GM21423 (cell line): ENCODE results near the gene C2orf92.

ENCODE experiments used
- ATAC-seq: cut with Tn5 transposase; IDR thresholded peaks from one replicate; pipeline ENCODE4 v1.9.1; 2021; ENCODE audit warnings: mild to moderate bottlenecking, moderate library complexity; ENCODE audit not compliant: unreplicated experiment

Gene C2orf92

DNA sequence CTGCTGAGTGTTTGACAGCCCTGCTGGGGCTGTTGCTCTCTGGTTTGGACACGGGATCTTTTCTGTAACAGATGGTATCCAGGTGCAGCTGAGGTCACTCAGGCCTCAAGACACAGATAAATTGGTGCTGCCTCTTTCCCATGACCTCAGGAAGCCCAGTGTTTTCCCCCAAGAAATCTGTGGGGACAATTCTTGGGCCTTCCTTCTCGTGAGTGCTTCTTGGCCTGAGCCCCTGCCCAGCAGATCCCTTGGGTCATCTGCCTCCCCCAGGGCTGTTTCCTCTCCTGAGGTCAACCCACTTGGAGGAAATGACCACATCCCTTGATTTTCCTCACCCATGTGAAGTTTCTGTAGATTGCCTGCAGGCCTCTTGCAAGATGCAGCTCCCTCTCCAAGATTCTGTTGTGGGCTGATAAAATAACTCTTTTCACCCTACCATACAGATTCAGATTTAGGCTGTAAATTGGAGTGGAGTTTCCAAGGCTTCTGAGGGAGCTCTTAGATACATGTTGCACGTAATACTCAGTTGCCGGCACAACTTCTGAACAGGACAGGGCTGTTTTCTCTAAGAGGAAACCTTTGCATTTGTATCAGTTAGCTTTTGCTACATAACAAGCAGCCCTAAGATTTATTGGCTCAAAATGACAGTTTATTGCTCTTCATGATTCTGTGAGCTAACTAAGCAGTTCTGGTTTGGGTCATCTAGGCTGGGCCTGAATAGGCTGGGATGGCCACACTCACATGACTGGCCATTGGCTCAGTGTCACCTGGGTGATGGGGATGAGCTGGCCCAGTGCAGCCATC is 57.0 kb downstream of the C2orf92 start:
- no peak for ATAC-seq

DNA sequence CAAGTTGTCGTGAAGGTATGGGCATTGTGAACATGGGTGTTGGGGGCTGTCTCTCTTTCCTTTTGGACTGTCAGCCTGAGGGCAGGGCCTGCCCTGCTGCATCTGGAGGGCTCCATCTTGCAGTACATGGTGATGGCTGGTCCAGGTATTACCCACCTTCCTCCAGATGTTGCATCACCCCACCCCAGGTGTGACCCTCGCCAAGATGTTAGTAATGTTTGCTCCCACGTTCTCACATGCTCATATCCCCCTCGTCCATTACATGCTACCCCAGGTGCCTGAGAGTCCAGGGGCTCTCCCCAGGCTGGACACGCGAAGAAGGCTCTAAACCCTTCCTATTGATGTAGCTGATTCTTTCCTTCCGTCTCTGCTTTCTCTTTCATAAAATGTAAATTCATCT is 57.8 kb downstream of the C2orf92 start:
- no peak for ATAC-seq

DNA sequence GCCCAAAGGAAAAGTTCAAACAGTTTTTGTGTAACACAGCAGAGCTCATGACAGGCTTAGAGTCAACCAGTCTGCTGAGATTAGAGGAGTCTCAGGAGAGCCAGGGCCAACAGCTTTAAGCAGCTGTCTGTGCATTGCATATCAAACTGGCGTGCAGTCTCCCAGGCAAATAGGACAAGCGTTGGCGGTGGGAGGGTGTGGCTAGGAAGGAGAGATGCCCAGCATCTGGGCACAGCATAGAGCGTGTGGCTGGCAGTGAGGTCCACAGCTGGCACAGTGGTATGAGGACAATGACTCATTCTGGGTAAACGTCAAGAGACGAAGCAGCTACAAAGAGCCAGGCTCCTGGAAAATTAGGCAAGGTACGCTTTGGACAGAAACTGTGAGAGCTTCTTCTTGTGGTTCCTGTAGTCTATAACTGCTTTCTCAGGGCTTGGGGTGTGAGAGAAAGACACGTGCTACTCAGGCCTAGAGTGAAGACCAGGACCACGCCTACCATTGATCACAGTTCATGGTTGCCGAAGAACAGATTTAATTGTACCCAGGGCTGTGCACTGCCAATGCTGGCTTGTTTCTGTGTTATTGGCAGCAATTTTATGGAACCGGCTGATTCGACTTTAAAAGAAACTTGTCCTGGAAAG is 58.7 kb downstream of the C2orf92 start:
- ATAC-seq: no peak

DNA sequence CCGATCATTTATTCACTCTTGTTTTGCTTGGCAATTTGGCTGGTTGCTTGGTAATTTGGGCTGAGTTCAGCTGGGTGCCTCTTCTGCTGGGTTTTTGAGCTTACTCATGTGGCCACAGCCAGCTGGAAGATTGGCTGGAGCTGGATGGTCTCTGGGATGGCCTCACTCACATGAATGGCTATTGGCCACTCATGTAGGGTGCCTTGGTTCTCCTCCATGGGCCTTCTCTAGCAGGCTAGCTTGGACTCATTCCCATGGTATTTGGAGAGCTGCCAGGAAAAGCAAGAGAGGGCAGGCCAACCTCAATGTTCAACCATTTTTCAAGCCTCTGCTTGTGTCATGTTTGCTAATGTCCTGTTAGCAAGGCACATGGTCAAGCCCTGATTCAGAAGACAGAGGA is 60.7 kb downstream of the C2orf92 start:
- no peak for ATAC-seq

DNA sequence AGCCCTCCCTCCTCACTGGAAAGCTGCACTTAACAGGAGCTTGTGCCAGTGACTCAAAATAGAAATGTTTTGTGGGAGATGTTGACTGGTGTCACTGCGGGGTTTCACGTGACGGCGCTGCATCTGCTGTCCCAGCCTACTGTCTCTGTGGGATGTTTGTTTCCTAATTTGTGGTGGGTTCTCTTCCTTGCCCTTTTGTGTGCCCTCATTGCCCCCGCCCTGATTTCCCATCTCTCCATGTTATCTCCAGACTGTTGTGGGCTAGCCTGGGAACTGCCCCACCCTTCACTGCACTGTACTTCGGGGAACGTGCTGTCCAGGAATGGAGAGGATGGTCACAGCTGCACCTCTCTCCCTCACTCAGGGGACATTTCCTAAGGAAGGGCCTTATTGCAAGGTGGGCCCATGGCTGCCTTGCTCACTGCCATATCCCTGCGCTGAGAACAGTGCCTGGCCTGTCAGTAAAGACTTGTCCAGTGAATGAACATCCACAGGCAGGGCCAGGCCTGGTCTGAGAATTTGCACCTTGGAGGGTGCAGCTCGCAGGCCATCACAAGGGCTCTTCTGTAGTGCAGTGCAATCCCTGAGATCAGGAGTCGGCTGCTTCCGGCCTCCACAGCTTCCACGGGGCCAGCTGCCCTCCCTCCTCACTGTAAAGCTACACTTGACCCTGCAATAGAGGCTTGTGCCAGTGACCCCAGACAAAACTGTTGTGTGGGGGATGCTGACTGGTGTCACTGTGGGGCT is 61.9 kb downstream of the C2orf92 start:
- ATAC-seq: no peak

DNA sequence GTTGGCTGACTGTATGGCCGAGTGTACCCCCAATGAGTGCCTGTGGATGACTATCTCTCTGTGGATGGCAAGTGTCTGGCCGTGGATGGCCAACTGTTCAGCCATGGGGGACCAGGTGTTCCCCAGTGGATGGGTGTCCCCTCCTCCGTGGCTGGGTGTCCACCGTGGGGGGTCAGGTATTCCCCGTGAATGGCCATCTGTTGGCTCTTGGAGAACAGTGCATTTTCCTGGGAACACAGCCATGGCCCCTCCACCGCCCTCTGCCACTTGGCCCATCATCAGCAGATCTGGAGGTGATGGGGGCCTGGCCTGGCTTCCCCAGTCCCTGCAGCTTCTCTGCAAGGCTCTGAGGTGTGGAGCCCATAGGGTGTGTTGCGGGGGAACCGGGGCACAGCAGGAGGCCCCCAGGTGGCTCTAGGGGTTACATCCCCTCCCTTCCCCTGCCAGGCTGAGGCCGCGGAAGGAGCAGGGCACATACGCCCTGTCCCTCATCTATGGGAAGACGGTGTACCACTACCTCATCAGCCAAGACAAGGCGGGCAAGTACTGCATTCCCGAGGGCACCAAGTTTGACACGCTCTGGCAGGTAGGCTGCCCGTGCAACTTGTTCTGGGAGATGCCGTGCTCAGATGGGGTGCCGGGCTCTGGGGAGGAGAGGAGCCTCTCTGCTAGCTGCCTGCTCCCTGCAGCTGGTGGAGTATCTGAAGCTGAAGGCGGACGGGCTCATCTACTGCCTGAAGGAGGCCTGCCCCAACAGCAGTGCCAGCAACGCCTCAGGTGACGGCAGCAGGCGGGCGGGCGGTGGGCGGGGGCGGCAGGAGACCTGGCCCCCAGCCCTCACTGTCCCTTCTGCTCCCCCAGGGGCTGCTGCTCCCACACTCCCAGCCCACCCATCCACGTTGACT is 63.2 kb downstream of the C2orf92 start:
- no peak for ATAC-seq

DNA sequence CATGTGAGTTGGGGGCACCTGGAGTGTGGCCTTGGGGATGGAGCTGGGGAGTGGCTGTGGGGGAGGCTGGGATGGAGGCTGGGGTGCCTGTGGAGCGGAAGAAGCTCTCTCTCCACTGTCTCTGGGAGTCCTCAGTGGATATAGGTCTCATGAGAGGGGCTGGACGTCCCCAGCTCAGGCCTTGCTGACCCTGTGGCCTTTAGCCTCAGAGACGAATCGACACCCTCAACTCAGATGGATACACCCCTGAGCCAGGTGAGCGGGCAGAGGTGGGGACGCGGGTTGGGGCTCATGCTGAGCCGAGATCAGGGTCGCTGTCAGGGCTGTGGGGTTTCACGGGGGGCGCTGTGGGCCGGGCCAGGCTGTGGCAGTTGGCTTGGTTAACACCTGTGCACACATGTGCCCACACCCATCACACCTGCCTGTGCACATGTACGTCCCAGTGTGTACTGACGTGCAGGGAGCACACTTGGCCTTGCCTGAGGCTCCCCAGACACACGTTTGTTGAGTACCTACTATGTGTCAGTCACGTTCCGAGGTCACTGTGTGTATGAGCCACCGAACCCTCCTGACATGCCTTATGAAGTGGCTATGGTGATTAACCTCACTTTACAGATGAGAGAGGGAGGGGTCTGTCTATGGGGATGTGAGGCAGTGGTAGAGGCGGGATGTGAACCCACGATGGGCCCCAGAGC is 64.0 kb downstream of the C2orf92 start:
- ATAC-seq: no peak

DNA sequence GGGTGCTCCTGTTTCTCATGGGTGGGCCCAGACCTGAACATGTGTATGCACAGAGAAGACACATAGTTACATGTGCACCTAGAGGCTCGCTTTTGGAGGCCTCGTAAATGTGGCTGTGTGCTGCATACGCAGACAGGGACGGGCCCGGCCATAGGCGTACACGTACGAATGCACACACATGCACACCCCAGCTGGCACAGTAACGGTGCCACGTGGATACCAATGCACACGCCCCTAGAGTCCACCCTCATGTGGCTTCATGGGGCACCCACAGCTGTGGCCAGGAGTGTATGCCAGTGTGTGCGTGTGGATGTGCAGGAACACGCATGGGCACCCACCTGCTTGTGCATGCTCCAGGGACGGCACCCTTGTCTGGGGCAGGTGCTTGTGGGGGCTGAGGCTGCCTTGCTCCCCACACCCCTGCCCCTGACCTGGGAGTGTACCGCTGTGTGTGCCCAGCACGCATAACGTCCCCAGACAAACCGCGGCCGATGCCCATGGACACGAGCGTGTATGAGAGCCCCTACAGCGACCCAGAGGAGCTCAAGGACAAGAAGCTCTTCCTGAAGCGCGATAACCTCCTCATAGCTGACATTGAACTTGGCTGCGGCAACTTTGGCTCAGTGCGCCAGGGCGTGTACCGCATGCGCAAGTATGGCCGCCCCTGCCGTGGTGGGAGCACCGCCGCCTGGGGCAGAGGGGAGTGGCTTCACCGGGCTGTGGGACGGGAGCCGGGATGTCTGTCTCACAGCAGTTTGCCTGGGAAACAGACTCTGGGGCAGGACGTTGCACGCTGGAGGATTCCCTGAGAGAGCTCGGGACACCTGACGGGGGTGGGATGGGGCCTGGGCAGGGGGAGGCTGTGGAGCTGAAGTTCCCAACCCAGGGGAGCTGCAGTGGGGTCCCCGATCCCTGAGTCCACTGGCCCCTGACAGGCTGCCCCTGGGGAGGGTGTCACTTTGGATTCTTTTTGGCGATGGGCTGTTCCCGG is 64.8 kb downstream of the C2orf92 start:
- no peak for ATAC-seq

DNA sequence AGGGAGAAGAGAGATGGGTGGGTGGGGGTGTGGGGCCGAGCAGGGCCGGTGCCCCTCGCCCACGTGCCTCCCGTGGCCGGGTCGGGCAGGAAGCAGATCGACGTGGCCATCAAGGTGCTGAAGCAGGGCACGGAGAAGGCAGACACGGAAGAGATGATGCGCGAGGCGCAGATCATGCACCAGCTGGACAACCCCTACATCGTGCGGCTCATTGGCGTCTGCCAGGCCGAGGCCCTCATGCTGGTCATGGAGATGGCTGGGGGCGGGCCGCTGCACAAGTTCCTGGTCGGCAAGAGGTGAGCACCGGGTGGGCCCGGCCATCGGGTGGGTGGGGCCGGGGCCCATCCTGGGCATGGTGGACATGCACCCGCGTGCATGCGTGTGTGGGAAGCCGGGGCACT is 65.6 kb downstream of the C2orf92 start:
- no peak for ATAC-seq

DNA sequence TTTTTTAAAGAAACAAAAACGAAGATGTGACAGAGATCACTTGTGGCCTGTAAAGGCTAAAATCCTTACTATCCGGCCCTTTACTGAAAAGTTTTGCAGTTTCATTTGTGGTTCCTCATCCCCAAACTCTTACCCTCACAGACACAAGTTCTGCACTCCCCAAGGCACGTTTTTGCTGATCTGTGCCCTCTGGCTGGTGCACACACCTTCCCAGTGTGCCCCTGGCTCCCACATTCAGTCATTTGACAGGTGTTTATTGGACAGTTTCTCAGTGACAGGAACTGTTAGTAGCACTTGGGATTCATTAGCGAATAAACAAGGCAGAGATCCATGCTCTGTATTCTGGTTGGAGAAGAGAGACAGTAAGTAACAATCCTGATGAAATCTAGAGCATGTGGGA is 66.7 kb downstream of the C2orf92 start:
- no peak for ATAC-seq

DNA sequence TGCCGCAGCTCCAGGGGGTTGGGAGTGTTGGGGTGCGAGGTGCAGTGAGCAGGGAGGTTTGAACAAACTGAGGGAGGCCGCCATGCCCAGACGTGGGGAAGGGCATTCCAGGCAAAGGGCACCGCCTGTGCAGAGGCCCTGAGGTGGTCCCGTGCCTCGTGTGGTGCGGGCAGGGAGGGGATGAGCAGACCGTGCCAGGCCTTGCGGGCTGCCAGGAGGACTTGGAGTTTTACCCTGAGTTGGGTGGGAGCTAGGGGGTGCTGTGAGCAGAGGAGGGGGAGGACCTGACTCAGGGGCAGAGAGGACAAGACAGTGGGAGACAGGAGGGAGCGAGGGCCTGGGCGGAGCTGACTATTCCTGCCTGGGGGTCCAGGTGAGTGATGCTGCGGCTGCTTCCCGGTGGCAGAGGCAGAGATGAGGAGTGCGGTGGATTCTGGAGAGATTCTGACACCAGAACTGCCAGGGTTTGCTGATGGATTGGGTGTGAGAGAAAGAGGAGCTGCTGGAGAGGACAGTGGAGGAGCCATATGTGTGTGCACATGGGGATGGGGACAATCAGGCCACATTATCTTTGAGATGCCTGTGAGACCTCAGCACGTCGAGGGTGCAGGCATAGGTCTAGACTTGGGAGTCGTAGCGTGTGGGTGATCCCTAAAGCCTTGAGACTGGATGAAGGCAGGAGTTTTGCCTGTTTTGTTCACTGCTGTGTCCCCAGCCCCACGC is 67.3 kb downstream of the C2orf92 start:
- ATAC-seq: no peak

DNA sequence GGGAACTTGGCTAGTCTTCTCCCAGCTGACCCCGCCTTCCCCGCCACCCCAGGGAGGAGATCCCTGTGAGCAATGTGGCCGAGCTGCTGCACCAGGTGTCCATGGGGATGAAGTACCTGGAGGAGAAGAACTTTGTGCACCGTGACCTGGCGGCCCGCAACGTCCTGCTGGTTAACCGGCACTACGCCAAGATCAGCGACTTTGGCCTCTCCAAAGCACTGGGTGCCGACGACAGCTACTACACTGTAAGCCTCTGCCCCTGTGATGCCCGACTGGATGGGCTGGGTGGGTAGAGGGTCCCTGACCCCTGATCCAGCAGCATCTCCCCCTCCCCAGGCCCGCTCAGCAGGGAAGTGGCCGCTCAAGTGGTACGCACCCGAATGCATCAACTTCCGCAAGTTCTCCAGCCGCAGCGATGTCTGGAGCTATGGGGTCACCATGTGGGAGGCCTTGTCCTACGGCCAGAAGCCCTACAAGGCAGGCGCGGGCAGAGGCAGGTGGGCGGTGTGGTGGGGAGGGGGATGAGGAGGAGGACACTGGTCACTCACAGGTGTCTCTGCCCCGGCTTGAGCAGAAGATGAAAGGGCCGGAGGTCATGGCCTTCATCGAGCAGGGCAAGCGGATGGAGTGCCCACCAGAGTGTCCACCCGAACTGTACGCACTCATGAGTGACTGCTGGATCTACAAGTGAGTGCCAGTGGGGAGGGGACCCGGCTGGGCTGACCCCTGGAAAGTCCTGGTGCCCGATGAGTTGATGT is 68.1 kb downstream of the C2orf92 start:
- ATAC-seq: no peak

DNA sequence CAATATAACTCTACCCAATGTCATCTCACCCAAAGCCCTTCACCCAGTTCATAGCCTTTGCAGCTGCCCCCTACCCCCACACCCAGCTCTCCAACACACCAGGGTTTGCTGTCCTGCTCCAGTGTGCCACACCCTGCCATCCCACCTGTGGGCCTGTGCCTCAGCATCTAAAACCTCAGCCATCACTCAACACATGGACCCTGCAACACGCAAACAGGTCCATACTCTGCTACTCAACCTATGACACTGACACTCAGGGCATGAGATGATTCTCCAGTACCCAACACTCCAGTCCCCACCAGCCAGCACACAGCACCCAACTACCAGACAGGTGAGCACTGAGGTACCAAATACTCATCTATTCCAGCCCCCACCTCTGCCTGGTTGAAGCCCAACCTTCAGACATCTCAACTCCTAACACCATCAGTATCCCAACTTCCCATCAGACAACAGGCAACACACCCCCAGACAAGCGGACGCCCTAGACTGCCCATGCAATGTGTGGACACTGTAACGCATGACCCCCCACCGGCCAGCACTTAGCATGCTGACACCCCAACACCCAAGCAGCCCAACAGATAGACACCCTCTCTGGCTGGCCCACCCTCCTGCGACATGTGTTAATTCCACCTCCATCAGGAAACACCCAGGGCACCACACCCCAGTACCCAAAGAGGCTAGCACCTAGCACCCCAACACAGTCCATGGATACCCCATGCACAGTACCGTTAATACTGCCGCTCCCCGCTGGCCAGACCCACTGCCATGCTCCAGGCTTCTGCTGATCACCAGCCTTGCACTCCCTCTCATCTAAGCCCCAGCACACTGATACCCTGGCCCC is 68.9 kb downstream of the C2orf92 start:
- no peak for ATAC-seq

DNA sequence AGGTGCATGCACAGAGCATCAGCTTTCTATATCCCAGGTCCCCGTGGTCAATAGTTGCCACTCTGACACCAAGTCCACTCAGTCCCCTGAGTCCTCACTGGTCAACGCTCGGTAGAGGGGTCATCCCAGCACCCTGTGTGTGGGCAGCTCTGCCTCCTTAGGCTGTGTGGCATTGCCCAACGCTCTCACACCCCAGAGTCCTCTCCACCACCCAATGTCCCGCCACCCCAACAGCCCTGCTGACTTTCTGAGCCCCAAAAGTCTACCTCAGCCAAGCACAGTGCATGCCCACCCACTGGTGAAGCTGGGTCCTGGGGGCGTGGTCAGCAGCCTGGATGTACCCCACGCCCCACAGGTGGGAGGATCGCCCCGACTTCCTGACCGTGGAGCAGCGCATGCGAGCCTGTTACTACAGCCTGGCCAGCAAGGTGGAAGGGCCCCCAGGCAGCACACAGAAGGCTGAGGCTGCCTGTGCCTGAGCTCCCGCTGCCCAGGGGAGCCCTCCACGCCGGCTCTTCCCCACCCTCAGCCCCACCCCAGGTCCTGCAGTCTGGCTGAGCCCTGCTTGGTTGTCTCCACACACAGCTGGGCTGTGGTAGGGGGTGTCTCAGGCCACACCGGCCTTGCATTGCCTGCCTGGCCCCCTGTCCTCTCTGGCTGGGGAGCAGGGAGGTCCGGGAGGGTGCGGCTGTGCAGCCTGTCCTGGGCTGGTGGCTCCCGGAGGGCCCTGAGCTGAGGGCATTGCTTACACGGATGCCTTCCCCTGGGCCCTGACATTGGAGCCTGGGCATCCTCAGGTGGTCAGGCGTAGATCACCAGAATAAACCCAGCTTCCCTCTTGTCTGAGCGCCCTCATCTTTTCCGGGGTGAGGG is 69.7 kb downstream of the C2orf92 start:
- ATAC-seq: no peak

DNA sequence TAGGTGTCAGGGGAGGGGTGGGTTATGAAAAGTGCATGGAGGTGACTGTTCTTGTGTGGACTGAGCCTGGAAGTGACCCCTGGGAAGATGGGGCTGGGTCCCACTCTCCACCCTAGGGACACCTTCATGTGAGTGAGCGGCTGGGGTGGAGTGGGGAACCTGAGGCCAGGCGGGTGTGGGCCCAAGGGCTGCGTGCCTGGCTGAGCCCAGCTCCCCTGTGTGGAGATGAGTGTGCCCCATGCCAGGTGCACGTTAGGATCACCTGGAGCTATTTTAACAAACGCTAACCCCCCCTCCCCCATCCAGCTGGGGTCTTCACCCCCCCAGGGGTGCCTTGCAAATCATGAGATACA is 70.4 kb downstream of the C2orf92 start:
- no peak for ATAC-seq

DNA sequence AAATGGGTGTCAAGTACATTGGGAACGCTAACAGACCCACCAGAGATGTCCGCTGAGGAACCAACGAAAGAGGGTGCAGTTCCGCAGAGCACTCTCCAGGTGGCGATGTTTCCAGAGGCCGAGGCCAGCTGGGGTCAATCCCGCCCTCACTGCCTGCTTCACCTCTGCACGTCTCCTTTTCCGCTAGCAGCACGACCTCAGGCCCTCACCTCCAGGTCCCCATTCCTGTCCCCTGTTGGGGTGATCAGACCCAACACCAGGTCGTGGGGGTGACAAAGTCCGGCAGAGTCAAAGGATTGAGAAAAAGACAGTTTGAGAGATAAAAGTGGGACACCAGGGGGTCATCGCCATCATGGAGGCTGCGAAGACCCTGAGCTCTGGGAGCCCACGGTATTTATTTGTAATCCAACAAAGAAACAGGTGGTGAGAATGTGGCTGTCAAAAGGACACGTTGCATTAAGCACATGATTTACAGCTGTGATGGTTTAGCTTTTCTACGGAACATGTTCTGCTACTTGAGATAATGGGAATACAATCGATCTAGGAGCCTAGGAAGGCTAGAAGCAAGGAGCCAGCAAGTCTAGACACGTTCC is 71.2 kb downstream of the C2orf92 start:
- no peak for ATAC-seq
